Measurements from ENCODE around the gene OSBPL1A. TPM values are rescaled to one million over a fixed set of nuclear protein-coding genes. Genes with fewer than 3 reads are reported as not detected.

The OSBPL1A gene
- total RNA-seq, 4 donors from 2014 or later: 67.6 to 208 (median 87.3) TPM

DNA sequence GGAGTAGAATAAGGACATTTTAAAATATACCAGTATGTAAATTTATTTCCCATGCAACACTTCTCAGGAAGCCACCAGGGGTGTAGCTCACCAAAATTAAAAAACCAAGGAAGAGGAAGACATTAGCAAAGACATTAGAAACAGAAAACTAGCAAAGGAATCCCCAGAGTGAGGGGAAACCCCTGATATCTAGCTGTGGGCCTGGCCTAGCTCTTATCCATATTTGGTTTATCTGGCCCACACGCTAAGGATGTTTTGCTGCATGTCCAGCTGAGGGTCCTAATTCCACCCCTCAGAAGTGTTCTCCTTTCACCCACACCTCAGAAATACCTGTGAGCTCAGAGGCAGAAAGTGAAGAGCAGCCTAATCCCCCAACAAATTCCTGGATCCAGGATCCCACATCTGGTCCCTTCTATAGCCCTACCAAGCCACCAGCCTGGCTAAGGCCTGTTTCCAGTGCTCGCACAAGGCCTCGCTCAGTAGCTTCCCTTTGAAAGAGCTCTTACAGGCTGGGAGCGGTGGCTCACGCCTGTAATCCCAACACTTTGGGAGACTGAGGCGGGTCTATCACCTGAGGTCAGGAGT, 17.4 kb downstream of the OSBPL1A start:
- TF ChIP-seq, protein P1, sequence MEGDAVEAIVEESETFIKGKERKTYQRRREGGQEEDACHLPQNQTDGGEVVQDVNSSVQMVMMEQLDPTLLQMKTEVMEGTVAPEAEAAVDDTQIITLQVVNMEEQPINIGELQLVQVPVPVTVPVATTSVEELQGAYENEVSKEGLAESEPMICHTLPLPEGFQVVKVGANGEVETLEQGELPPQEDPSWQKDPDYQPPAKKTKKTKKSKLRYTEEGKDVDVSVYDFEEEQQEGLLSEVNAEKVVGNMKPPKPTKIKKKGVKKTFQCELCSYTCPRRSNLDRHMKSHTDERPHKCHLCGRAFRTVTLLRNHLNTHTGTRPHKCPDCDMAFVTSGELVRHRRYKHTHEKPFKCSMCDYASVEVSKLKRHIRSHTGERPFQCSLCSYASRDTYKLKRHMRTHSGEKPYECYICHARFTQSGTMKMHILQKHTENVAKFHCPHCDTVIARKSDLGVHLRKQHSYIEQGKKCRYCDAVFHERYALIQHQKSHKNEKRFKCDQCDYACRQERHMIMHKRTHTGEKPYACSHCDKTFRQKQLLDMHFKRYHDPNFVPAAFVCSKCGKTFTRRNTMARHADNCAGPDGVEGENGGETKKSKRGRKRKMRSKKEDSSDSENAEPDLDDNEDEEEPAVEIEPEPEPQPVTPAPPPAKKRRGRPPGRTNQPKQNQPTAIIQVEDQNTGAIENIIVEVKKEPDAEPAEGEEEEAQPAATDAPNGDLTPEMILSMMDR (IDR thresholded peaks at IDR 0.05; ENCODE audit: low read depth): no peak

DNA sequence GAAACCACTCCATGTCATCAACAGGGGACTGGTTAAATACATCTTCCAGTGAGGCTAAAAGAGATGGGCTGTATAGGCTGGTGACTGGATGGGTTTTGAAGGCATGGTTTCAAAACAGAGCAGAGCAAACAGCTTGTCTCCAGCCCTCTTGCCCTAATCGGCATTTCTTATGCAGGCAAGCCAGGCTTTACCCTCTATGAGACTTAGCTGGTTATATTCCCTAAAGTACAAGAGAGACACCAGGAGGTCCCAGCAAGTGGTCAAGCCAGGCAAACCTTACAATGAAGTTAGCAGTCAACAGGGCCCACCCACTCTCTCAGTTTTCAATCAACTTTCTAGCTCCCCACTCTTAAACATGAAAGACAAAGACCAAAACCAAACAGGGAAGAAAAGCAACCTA, 19.0 kb downstream of the OSBPL1A start:
- TF ChIP-seq, protein P1 (IDR thresholded peaks at IDR 0.05; ENCODE audit: low read depth): no peak

DNA sequence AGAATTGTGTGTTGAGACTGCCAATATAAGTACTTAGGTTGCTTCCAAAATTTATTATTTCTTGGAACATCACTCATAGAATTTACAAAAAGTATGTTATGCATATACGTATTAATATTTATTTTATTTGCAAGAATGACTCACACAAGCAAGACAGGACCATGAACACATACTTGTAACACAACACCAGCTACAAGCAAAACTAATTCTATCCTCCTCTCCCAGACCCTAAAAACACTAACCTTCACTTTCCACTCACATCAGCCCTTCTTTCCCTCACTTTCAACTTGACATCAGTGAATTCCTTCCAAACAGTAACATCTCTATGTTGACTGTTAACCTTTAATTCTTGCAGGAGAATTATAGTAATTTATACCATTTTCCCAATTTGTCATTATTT, 24.3 kb downstream of the OSBPL1A start:
- TF ChIP-seq, protein P1 (IDR thresholded peaks at IDR 0.05; ENCODE audit: low read depth): no peak

DNA sequence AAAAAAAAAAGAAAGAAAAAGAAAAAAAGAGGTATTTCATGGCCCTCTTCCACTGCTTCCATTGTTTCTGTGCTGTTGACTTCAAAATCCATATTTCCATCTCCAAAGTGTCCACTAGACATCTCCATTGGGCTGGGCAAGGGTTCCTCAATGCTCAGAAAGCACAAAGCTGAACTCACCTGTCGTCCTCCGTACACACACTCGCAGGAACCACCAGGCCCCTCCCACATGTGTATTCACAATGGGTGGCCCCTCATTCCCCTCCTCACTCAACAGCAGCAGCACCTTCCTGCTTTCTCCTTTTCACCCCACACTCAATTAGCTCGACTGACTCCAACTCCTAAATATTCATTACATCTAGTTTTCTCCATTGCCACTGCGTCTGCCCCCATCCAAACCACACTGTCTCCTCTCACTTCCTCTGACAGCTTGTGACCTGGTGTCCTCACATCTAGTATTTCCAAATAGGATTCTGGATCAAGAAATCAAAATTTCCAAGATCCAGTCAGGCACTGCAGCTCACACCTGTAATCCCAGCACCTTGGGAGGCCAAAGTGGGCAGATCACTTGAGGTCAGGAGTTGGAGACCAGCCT, 25.2 kb downstream of the OSBPL1A start:
- TF ChIP-seq, protein P1 (IDR thresholded peaks at IDR 0.05; ENCODE audit: low read depth): no peak

DNA sequence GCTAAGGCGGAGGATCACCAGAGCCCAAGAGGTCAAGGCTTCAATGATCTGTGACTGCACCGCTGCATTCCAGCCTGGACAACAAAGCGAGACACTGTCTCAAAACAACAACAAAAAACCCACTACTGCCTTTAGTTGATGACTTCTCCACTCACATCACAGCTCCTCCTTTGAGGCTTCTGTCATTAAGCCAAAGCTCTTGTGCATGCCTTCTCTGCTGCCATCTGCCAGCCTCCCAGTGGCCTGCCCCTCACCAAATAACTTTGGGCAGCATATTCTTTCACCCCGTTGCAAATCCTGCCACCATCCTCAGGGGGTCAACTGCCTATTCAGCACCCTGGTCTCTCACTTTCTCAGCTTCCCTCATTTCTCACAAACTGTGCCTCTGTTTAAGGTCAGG, 27.5 kb downstream of the OSBPL1A start:
- TF ChIP-seq, protein P1 (IDR thresholded peaks at IDR 0.05; ENCODE audit: low read depth): no peak

DNA sequence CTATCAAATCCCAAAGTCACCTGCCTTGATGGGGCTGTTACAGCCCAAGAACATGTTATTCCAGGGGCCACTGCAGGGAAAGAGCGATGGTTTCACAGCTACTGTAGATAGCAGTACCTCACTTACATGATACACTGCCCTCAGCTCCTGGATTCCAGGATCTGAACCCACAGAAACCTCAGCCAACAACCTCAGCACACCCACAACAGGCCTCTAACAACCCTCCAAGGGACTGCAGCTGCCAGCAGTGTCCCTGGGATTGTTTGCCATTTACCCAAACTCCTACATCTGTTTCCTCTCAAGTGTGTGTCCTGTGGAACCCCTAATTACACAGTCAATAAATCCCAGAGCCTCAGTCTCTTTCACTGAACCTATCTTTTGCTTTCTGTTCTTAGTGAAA, 28.2 kb downstream of the OSBPL1A start:
- TF ChIP-seq, protein P1 (IDR thresholded peaks at IDR 0.05; ENCODE audit: low read depth): no peak

DNA sequence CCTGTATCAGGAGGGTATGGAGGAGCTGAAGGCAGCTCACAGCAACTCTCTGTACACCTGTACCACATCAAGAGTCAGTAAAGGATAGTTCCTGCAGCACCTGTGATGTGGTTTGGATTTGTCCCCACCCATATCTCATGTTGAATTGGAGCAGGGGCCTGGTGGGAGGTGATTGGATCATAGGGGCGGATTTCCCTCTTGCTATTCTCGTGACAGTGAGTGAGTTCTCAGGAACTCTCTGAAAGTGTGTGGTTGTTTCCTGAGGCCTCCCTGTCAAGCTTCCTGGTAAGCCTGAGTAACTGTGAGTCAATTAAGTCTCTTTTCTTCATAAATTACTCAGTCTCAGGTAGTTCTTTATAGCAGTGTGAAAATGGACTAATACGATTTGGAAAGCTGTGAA, 28.9 kb downstream of the OSBPL1A start:
- TF ChIP-seq, protein P1 (IDR thresholded peaks at IDR 0.05; ENCODE audit: low read depth): no peak

Measured in subcutaneous adipose tissue (tissue), 4 donors.